T-helper 2 cell treated with Interferon-gamma antibody and Interleukin-4, amounts not matched to agents 100 ng/mL and 5 ng/mL, for 36 hours (primary cell): ENCODE data around the gene AKAP6. TPM values are rescaled to one million over a fixed set of nuclear protein-coding genes. Genes with fewer than 3 reads are reported as not detected.

Experiments
- intact Hi-C: fragments of 100-400 bp; cut with micrococcal nuclease; formaldehyde crosslinking; loops from one replicate; pipeline ENCODE4 v1.15.1; 2023
- total RNA-seq: library from RNA; stranded (reverse); gene quantifications from 2 replicates; pipeline ENCODE4 v1.2.3, GENCODE V29; 2022

AKAP6 gene
- total RNA-seq, 1 donor from 2014 or later, result 1.4 TPM

GRCh38 chr14:32650665-32651064 lies 321.6 kb downstream of the AKAP6 start:
- intact Hi-C loops, result no loop called here

- intact Hi-C loops, result no loop called here
Observed at GRCh38 chr14:32654106-32654505, 325.0 kb downstream of the AKAP6 start.

- intact Hi-C loops, result no loop called here
Observed at GRCh38 chr14:32656601-32657000, 327.5 kb downstream of the AKAP6 start.

GRCh38 chr14:32657081-32657480 lies 328.0 kb downstream of the AKAP6 start:
- intact Hi-C loops, result no loop called here

GRCh38 chr14:32661216-32661615 lies 332.1 kb downstream of the AKAP6 start:
- intact Hi-C loops, result no loop called here

GRCh38 chr14:32662211-32662610 lies 333.1 kb downstream of the AKAP6 start:
- intact Hi-C loops, result no loop called here

- intact Hi-C loops, result no loop called here
Observed at GRCh38 chr14:32666308-32666707, 337.2 kb downstream of the AKAP6 start.

- intact Hi-C loops, result no loop called here
Observed at GRCh38 chr14:32667287-32667686, 338.2 kb downstream of the AKAP6 start.

- intact Hi-C loops, result no loop called here
Observed at GRCh38 chr14:32667791-32668190, 338.7 kb downstream of the AKAP6 start.

- intact Hi-C loops, result no loop called here
Observed at GRCh38 chr14:32669391-32669790, 340.3 kb downstream of the AKAP6 start.

- intact Hi-C loops, result no loop called here
Observed at GRCh38 chr14:32675433-32675832, 346.3 kb downstream of the AKAP6 start.

GRCh38 chr14:32677129-32677780 lies 348.2 kb downstream of the AKAP6 start:
- intact Hi-C loops, result no loop called here

GRCh38 chr14:32678088-32678487 lies 349.0 kb downstream of the AKAP6 start:
- intact Hi-C loops, result no loop called here

GRCh38 chr14:32679927-32680612 lies 351.0 kb downstream of the AKAP6 start:
- intact Hi-C loops, result no loop called here

GRCh38 chr14:32681598-32681997 lies 352.5 kb downstream of the AKAP6 start:
- intact Hi-C loops, result no loop called here

GRCh38 chr14:32682214-32682613 lies 353.1 kb downstream of the AKAP6 start:
- intact Hi-C loops, result no loop called here

- intact Hi-C loops, result no loop called here
Observed at GRCh38 chr14:32683679-32684078, 354.6 kb downstream of the AKAP6 start.

GRCh38 chr14:32688941-32689340 lies 359.8 kb downstream of the AKAP6 start:
- intact Hi-C loops, result no loop called here

- intact Hi-C loops, result no loop called here
Observed at GRCh38 chr14:32692441-32692840, 363.3 kb downstream of the AKAP6 start.

- intact Hi-C loops, result no loop called here
Observed at GRCh38 chr14:32693114-32693513, 364.0 kb downstream of the AKAP6 start.

- intact Hi-C loops, result no loop called here
Observed at GRCh38 chr14:32694795-32695449, 365.8 kb downstream of the AKAP6 start.

- intact Hi-C loops, result no loop called here
Observed at GRCh38 chr14:32696325-32697091, 367.4 kb downstream of the AKAP6 start.
